Fibroblast of skin of left biceps (primary cell): ENCODE results near the gene CCR5AS.
"Not testable (repeated sequence)": the region's sequence is repeated elsewhere in the genome, so short reads cannot be mapped to it uniquely, and the experiment has no call there.

Experiments
- DNase-seq, 2 experiments: peaks; one replicate each; pipeline ENCODE4 v3.0.0-alpha.2; 2013; ENCODE audit warnings: low read depth in 2 of 2

Gene CCR5AS

DNA sequence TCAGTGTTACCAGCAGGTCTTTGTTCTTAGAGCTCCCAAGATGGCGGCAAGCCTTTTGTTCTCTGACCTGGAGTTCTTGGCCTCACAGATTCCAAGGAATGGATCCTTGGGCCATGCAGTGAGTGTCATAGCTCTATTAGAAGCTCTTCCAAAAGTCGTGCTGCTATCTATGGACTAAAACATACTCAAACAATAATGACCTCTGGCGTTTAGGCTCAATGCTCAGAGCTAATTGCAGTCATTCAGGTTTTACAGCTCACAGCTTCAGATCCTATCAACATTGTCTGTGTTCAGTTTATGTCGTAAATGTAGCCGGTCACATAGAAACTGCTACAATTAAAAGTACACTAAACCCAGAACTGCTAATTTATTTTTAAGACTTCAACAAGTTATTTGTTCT, 22.4 kb upstream of the CCR5AS start:
- DNase-seq, result no peak

GRCh38 chr3:46427916-46428833, 21.3 kb upstream of the CCR5AS start:
- DNase-seq, result no peak

DNA sequence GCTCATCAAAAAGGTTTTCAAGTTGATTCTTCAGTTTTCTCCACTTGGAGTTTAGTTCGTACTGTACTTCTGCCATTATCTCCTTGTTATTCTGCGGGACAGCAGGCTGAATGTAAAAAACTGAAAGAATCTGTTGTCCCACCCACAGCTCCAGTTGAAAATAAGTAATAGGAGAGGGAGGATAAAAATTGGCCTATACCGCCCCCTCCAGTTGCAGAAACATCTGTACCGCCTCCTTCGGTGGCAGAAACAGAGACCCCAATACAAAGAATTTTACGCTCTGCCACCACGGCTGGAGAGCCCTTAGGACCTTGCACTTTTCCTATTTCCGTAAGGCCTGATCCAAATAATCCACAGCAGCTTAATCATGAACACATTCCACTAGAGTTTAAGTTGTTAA, 20.5 kb upstream of the CCR5AS start:
- not testable (repeated sequence) for DNase-seq

- DNase-seq, result not testable (repeated sequence)
Observed at GRCh38 chr3:46426476-46426875, 19.6 kb upstream of the CCR5AS start.

- no peak for DNase-seq
Observed at GRCh38 chr3:46423588-46423987, 16.7 kb upstream of the CCR5AS start.

DNA sequence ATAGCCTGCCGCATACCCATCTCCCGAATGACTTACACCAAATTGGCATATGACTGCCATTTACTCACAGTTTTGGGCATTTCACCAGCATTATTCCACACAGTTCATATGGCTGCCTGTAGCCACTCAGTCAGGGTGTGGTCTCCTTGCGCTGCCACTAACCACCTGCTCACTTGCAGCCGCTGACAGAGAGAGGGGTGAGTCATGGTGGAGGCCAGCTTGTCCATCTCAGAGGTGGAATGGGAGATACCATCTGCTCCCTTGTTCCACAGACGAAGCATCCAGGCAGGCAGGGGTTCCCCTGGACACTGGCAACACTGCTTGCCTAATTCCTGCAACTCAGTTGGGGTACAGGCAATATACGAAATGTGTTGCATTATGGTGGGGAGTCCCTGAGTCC, 15.8 kb upstream of the CCR5AS start:
- no peak for DNase-seq

DNA sequence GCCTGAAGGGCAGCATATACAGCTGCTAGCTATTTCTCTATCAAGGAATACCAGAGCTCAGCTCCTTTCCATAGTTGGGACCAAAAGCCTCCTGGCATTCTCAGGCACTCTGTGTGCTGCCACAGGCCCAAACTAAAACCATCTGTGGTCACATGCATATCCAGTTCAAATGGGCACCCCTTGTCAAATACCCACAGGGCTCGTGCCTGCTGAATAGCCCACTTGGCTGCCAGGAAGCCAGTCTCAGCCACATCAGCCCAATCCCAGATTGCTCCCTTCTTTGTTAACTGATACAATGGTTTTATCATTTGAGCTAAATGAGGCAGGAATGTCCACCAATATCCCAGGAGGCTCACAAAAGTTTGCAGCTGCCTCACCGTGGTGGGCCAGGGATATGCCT, 14.1 kb upstream of the CCR5AS start:
- no peak for DNase-seq

GRCh38 chr3:46419816-46420215, 12.9 kb upstream of the CCR5AS start:
- DNase-seq, result no peak

GRCh38 chr3:46417841-46418611, 11.2 kb upstream of the CCR5AS start:
- no peak for DNase-seq

GRCh38 chr3:46416811-46417510, 10.1 kb upstream of the CCR5AS start:
- no peak for DNase-seq

- DNase-seq, result no peak
Observed at GRCh38 chr3:46416125-46416810, 9.4 kb upstream of the CCR5AS start.

GRCh38 chr3:46414739-46415138, 7.9 kb upstream of the CCR5AS start:
- no peak for DNase-seq

GRCh38 chr3:46413951-46414350, 7.1 kb upstream of the CCR5AS start:
- no peak for DNase-seq

DNA sequence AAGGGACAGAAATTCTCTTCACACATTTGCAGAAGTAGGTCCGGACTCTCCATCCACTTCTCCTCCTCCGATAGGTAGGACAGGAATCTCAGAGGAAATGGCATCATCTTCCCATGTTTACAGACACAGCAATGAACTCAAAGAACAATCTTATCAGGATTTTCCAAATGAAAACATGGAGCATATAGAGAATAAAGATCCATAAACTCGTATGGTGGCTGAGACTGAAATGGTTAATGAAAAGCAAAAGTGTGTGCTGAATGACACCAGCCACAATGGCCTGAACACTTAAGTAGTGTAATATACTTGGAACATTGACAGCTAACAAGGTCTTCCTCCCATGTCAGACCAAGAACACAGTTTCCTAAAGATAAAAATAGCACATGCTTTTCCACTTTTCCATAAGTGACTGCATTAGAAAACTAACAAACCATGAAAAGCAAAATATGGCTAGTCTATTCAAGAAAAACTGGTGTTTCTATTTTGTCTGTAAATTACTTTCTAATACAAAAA, 6.0 kb upstream of the CCR5AS start:
- no peak for DNase-seq

GRCh38 chr3:46411271-46411670, 4.4 kb upstream of the CCR5AS start:
- DNase-seq, result no peak

DNA sequence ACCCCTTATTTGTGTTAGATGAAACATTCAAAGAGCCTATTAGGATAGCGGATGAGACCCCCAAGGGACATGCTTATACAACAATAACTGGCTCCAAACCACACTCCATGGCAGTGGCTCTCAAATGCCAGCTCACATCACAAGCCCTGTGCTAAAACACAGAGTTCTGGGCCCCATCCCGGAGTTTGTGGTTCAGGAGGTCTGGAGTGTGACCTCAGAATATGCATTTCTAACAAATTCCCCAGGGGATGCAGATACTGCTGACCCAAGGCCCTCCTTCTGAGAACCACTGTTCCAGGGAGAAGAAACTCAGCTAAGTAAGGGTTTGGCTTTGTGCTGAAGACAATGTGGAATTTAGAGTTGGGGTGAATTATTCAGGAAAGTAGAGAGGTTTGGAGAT, 3.8 kb upstream of the CCR5AS start:
- no peak for DNase-seq

GRCh38 chr3:46409739-46410489, 3.0 kb upstream of the CCR5AS start:
- DNase-seq, result no peak

DNA sequence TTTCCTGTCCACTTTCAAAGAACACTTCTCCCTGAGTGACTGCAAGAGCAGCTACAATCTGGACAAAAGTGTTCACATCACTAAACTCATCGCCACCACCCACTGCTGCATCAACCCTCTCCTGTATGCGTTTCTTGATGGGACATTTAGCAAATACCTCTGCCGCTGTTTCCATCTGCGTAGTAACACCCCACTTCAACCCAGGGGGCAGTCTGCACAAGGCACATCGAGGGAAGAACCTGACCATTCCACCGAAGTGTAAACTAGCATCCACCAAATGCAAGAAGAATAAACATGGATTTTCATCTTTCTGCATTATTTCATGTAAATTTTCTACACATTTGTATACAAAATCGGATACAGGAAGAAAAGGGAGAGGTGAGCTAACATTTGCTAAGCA, 2.0 kb upstream of the CCR5AS start:
- no peak for DNase-seq

- DNase-seq, result no peak
Observed at GRCh38 chr3:46407970-46408369, 1.1 kb upstream of the CCR5AS start.

DNA sequence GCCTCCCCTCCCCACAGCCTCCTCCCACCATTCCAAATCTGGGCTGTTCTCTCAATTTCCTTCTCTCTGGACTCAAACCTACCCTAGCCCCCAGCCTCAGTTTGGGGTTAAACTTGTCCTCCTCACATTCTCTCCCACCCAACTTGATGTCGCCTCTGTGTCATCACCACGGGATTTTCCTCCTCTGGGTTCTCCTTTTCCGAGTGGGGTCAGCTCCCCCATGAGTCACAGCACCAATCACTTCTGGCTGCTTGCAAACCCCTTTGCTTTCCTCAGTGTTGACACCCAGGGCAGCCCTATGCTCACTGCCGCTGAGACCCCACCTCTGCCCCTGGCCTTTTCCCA, 451 bp downstream of the CCR5AS start:
- no peak for DNase-seq
